GM23338 (cell line): Measurements from ENCODE around the gene SYT2.

Source experiments
- CREB1 ChIP-seq: fragments of 250-450 bp; sonication (Bioruptor Pico); IDR thresholded peaks from 2 replicates; pipeline ENCODE4 v1.5.0; 2020; ENCODE audit warnings: low read depth, mild to moderate bottlenecking, moderate library complexity
- EZH2 ChIP-seq: fragments of 200-600 bp; sonication (generic); IDR thresholded peaks from one replicate; pipeline ENCODE4 v1.8.0; 2017; ENCODE audit warnings: antibody characterized with exemption, mild to moderate bottlenecking, low read depth; ENCODE audit not compliant: unreplicated experiment
- EZH2phosphoT487 ChIP-seq: fragments of 200-600 bp; sonication (generic); IDR thresholded peaks from one replicate; pipeline ENCODE4 v1.8.1; 2018; ENCODE audit warnings: antibody characterized with exemption; ENCODE audit not compliant: unreplicated experiment
- JUNB ChIP-seq: IDR thresholded peaks from one replicate; pipeline ENCODE4 v1.6.1; 2016; ENCODE audit warnings: antibody characterized with exemption; ENCODE audit not compliant: unreplicated experiment
- NANOG ChIP-seq: IDR thresholded peaks from 2 replicates; pipeline ENCODE4 v1.6.1; 2016; ENCODE audit warnings: antibody characterized with exemption, borderline replicate concordance
- POLR2AphosphoS5 ChIP-seq: IDR thresholded peaks from 2 replicates; pipeline ENCODE4 v1.6.1; 2016; ENCODE audit warnings: antibody characterized with exemption, low read depth
- STAT1 ChIP-seq: IDR thresholded peaks from one replicate; pipeline ENCODE4 v1.6.1; 2016; ENCODE audit warnings: antibody characterized with exemption; ENCODE audit not compliant: unreplicated experiment
- ZNF331 ChIP-seq: fragments of 250-450 bp; sonication (Bioruptor Pico); IDR thresholded peaks from 2 replicates; pipeline ENCODE4 v1.5.0; 2020; ENCODE audit warnings: low read depth, mild to moderate bottlenecking, moderate library complexity
- TF ChIP-seq, protein P1 (sequence below), 2 experiments: fragments of 200-600 bp in 1 of 2; sonication (generic) in 1 of 2; conservative IDR thresholded peaks; 2 replicates each; pipeline versions ENCODE4 v1.5.1 to v1.6.1; 2016 to 2017; ENCODE audit warnings: antibody characterized with exemption in 2 of 2, low read depth in 2 of 2, mild to moderate bottlenecking in 2 of 2, moderate library complexity in 1 of 2
- TF ChIP-seq, protein P2 (sequence below): IDR thresholded peaks from one replicate; pipeline ENCODE4 v1.6.1; 2018; ENCODE audit warnings: antibody characterized with exemption; ENCODE audit not compliant: unreplicated experiment

DNA sequence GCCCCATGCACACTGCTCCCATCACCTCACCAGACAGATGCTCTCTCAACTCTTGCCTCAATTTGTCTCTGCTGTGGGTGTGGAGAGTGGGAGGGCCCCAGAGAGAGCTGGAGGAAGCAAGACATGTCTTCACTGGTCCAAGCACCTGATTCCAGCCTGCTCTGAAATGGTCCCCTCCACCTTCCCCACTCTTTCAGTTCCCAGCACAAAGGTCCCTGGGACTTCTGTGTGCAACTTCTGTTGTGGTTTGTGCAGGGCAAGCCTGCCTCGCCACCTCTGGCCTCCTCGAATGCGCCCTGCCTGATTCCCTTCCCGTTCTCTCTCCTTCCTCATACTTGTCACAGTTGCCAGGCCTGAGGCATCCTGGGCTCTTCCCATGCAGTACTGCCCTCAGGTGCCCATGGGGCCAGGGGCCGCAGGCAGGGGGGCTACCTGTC, 119.3 kb downstream of the SYT2 start:
- no peak for TF ChIP-seq EZH2
- TF ChIP-seq, protein P1, sequence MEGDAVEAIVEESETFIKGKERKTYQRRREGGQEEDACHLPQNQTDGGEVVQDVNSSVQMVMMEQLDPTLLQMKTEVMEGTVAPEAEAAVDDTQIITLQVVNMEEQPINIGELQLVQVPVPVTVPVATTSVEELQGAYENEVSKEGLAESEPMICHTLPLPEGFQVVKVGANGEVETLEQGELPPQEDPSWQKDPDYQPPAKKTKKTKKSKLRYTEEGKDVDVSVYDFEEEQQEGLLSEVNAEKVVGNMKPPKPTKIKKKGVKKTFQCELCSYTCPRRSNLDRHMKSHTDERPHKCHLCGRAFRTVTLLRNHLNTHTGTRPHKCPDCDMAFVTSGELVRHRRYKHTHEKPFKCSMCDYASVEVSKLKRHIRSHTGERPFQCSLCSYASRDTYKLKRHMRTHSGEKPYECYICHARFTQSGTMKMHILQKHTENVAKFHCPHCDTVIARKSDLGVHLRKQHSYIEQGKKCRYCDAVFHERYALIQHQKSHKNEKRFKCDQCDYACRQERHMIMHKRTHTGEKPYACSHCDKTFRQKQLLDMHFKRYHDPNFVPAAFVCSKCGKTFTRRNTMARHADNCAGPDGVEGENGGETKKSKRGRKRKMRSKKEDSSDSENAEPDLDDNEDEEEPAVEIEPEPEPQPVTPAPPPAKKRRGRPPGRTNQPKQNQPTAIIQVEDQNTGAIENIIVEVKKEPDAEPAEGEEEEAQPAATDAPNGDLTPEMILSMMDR (conservative IDR thresholded peaks at IDR 0.05; ENCODE audit: low read depth in 2 of 2) = no peak
- TF ChIP-seq JUNB = no peak
- TF ChIP-seq, protein P2, sequence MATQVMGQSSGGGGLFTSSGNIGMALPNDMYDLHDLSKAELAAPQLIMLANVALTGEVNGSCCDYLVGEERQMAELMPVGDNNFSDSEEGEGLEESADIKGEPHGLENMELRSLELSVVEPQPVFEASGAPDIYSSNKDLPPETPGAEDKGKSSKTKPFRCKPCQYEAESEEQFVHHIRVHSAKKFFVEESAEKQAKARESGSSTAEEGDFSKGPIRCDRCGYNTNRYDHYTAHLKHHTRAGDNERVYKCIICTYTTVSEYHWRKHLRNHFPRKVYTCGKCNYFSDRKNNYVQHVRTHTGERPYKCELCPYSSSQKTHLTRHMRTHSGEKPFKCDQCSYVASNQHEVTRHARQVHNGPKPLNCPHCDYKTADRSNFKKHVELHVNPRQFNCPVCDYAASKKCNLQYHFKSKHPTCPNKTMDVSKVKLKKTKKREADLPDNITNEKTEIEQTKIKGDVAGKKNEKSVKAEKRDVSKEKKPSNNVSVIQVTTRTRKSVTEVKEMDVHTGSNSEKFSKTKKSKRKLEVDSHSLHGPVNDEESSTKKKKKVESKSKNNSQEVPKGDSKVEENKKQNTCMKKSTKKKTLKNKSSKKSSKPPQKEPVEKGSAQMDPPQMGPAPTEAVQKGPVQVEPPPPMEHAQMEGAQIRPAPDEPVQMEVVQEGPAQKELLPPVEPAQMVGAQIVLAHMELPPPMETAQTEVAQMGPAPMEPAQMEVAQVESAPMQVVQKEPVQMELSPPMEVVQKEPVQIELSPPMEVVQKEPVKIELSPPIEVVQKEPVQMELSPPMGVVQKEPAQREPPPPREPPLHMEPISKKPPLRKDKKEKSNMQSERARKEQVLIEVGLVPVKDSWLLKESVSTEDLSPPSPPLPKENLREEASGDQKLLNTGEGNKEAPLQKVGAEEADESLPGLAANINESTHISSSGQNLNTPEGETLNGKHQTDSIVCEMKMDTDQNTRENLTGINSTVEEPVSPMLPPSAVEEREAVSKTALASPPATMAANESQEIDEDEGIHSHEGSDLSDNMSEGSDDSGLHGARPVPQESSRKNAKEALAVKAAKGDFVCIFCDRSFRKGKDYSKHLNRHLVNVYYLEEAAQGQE = no peak
- no peak for TF ChIP-seq EZH2phosphoT487
- TF ChIP-seq POLR2AphosphoS5 = no peak
- TF ChIP-seq STAT1 = no peak
- TF ChIP-seq NANOG = no peak
- no peak for TF ChIP-seq CREB1
- no peak for TF ChIP-seq ZNF331 (CRISPR knock-in tag)
